Stimulated activated CD4-positive, alpha-beta T cell treated with anti-CD3 and anti-CD28 coated beads, Interleukin-1b, Interleukin-23, amount 100 ng/mL, for 48 hours (primary cell): ENCODE measurements around the gene DENND5A.
"Not testable (repeated sequence)": the region's sequence is repeated elsewhere in the genome, so short reads cannot be mapped to it uniquely, and the experiment has no call there.

Experiments used
- DNase-seq: peaks from one replicate; pipeline ENCODE4 v3.0.0-alpha.2; 2020

DENND5A gene

GRCh38 chr11:9136741-9137140 lies 128.4 kb downstream of the DENND5A start:
- no peak for DNase-seq

- DNase-seq: no peak
Measured at GRCh38 chr11:9133956-9134355, 131.2 kb downstream of the DENND5A start.

GRCh38 chr11:9132203-9132878 lies 132.8 kb downstream of the DENND5A start:
- no peak for DNase-seq

- DNase-seq: no peak
Measured at GRCh38 chr11:9130297-9130696, 134.9 kb downstream of the DENND5A start.

- no peak for DNase-seq
Measured at GRCh38 chr11:9126636-9127035, 138.5 kb downstream of the DENND5A start.

GRCh38 chr11:9125185-9125886 lies 139.8 kb downstream of the DENND5A start:
- DNase-seq: no peak

- no peak for DNase-seq
Measured at GRCh38 chr11:9123595-9124304, 141.4 kb downstream of the DENND5A start.

- DNase-seq: no peak
Measured at GRCh38 chr11:9121469-9121796, 143.7 kb downstream of the DENND5A start.

- DNase-seq: no peak
Measured at GRCh38 chr11:9120664-9121468, 144.3 kb downstream of the DENND5A start.

- DNase-seq: no peak
Measured at GRCh38 chr11:9118277-9118676, 146.9 kb downstream of the DENND5A start.

GRCh38 chr11:9112075-9112474 lies 153.1 kb downstream of the DENND5A start:
- no peak for DNase-seq

- no peak for DNase-seq
Measured at GRCh38 chr11:9109858-9110731, 155.1 kb downstream of the DENND5A start.

GRCh38 chr11:9104580-9104979 lies 160.6 kb downstream of the DENND5A start:
- DNase-seq: no peak

- DNase-seq: no peak
Measured at GRCh38 chr11:9103542-9104276, 161.4 kb downstream of the DENND5A start.

GRCh38 chr11:9099617-9100016 lies 165.5 kb downstream of the DENND5A start:
- no peak for DNase-seq

GRCh38 chr11:9098455-9098854 lies 166.7 kb downstream of the DENND5A start:
- not testable (repeated sequence) for DNase-seq

GRCh38 chr11:9097186-9097943 lies 167.8 kb downstream of the DENND5A start:
- not testable (repeated sequence) for DNase-seq

- DNase-seq: no peak
Measured at GRCh38 chr11:9096427-9096826, 168.7 kb downstream of the DENND5A start.

GRCh38 chr11:9095421-9095820 lies 169.7 kb downstream of the DENND5A start:
- DNase-seq: no peak

GRCh38 chr11:9094420-9094819 lies 170.7 kb downstream of the DENND5A start:
- DNase-seq: no peak
